Nephron progenitor cell (in vitro differentiated cells): Measurements from ENCODE around the gene UVRAG.
A peak's percentile ranks its signal among the peaks of the same experiment; 100 is the strongest.

Source experiments
- DNase-seq: peaks from one replicate; pipeline ENCODE4 v3.0.0; 2021
- H3K27ac Mint-ChIP-seq: 2 replicates; pipeline ENCODE4 v1.8.0; 2021; ENCODE audit warnings: mild to moderate bottlenecking, moderate library complexity, mixed read lengths
- H3K27me3 Mint-ChIP-seq: 2 replicates; pipeline ENCODE4 v1.8.0; 2021; ENCODE audit warnings: mild to moderate bottlenecking, low read depth, mixed read lengths; ENCODE audit not compliant: poor library complexity
- H3K36me3 Mint-ChIP-seq: 2 replicates; pipeline ENCODE4 v1.8.0; 2021; ENCODE audit warnings: low read depth, mixed read lengths
- H3K4me1 Mint-ChIP-seq: 2 replicates; pipeline ENCODE4 v1.8.0; 2021; ENCODE audit warnings: mixed read lengths
- H3K4me3 Mint-ChIP-seq: 2 replicates; pipeline ENCODE4 v1.8.0; 2021; ENCODE audit warnings: mild to moderate bottlenecking, moderate library complexity, mixed read lengths
- H3K9me3 Mint-ChIP-seq: 2 replicates; pipeline ENCODE4 v1.8.0; 2021; ENCODE audit warnings: mild to moderate bottlenecking, moderate library complexity, mixed read lengths
- CTCF ChIP-seq: fragments of 200-600 bp; sonication (generic); IDR thresholded peaks from 2 replicates; pipeline ENCODE4 v1.5.0; 2021; ENCODE audit warnings: antibody characterized with exemption

Gene UVRAG

GRCh38 chr11:76167590-76167989 is 352.6 kb downstream of the UVRAG start:
- no peak for TF ChIP-seq CTCF
- Mint-ChIP-seq H3K27ac (no peak overlapping the region), H3K27me3 (peaks cover 48% of the 10 kb centered on the region), H3K36me3 (no peaks in the 10 kb centered on the region), H3K4me3 (no peak overlapping the region), H3K4me1 (peaks cover 15% of the 10 kb centered on the region), H3K9me3 (no peaks in the 10 kb centered on the region)
- no peak for DNase-seq

- H3K27ac Mint-ChIP-seq = peak overlapping the region; percentile 83
- DNase-seq = no peak
These were observed 354.5 kb downstream of the UVRAG start for GRCh38 chr11:76169473-76169896.

GRCh38 chr11:76170468-76170867 is 355.5 kb downstream of the UVRAG start:
- no peak overlapping the region for H3K27ac Mint-ChIP-seq
- no peak overlapping the region for H3K4me3 Mint-ChIP-seq
- TF ChIP-seq CTCF = no peak
- H3K9me3 Mint-ChIP-seq = no peaks in the 10 kb centered on the region
- DNase-seq = no peak
- no peaks in the 10 kb centered on the region for H3K36me3 Mint-ChIP-seq
- H3K27me3 Mint-ChIP-seq = peaks cover 46% of the 10 kb centered on the region
- H3K4me1 Mint-ChIP-seq = peaks cover 13% of the 10 kb centered on the region

More at GRCh38 chr11:76169473-76169896, 354.5 kb downstream of the UVRAG start:
- peaks cover 54% of the 10 kb centered on the region for H3K27me3 Mint-ChIP-seq
- no peak overlapping the region for H3K4me3 Mint-ChIP-seq
- peaks cover 13% of the 10 kb centered on the region for H3K4me1 Mint-ChIP-seq
- H3K9me3 Mint-ChIP-seq = no peaks in the 10 kb centered on the region
- no peaks in the 10 kb centered on the region for H3K36me3 Mint-ChIP-seq
- no peak for TF ChIP-seq CTCF

- DNase-seq = peak; percentile 62
- Mint-ChIP-seq H3K4me3 (no peak overlapping the region), H3K36me3 (no peaks in the 10 kb centered on the region), H3K9me3 (no peaks in the 10 kb centered on the region), H3K27me3 (peaks cover 30% of the 10 kb centered on the region), H3K27ac (no peak overlapping the region), H3K4me1 (peaks cover 22% of the 10 kb centered on the region)
- TF ChIP-seq CTCF = no peak
These were observed 357.6 kb downstream of the UVRAG start for GRCh38 chr11:76172583-76172982.

- Mint-ChIP-seq H3K9me3 (no peaks in the 10 kb centered on the region), H3K36me3 (no peaks in the 10 kb centered on the region), H3K4me3 (no peak overlapping the region), H3K27me3 (peaks cover 25% of the 10 kb centered on the region), H3K27ac (no peak overlapping the region), H3K4me1 (peaks cover 22% of the 10 kb centered on the region)
- TF ChIP-seq CTCF = no peak
- DNase-seq = no peak
These were observed 358.7 kb downstream of the UVRAG start for GRCh38 chr11:76173663-76174062.

- Mint-ChIP-seq H3K27me3 (peaks cover 26% of the 10 kb centered on the region), H3K36me3 (no peaks in the 10 kb centered on the region), H3K4me3 (no peak overlapping the region), H3K4me1 (peaks cover 22% of the 10 kb centered on the region), H3K27ac (no peak overlapping the region), H3K9me3 (no peaks in the 10 kb centered on the region)
- no peak for DNase-seq
- TF ChIP-seq CTCF = no peak
These were observed 359.3 kb downstream of the UVRAG start for GRCh38 chr11:76174330-76174729.
